M059J (cell line): Measurements from ENCODE around the gene FAHD2B. TPM values are rescaled to one million over a fixed set of nuclear protein-coding genes. Genes with fewer than 3 reads are reported as not detected.
"Not testable (repeated sequence)": the region's sequence is repeated elsewhere in the genome, so short reads cannot be mapped to it uniquely, and the experiment has no call there.

Experiments used
- DNase-seq: peaks from one replicate; pipeline ENCODE4 v3.0.0-alpha.2; 2012; ENCODE audit warnings: low read depth
- total RNA-seq: library from RNA; depleted of rRNA; stranded (reverse); fragments of >200 nt; shearing (Covaris generic); gene quantifications from 2 replicates; pipeline ENCODE4 v1.2.3, GENCODE V29; 2014; rRNA removed

FAHD2B gene
- total RNA-seq = 0.57 and 1.5 TPM in 2 replicates

GRCh38 chr2:97094772-97095611, at the start of gene FAHD2B:
Gene FAHD2B, minus strand, starts transcription at chr2:97094882. Its CDS starts 3,176 bp downstream, at chr2:97091706.
- DNase-seq = peak; percentile 33

GRCh38 chr2:97144016-97144415, 49.3 kb upstream of the FAHD2B start:
- DNase-seq = not testable (repeated sequence)

GRCh38 chr2:97129090-97129489, 34.4 kb upstream of the FAHD2B start:
- DNase-seq = peak; percentile 1

- not testable (repeated sequence) for DNase-seq
Observed at GRCh38 chr2:97113882-97114255, 19.2 kb upstream of the FAHD2B start.

DNA sequence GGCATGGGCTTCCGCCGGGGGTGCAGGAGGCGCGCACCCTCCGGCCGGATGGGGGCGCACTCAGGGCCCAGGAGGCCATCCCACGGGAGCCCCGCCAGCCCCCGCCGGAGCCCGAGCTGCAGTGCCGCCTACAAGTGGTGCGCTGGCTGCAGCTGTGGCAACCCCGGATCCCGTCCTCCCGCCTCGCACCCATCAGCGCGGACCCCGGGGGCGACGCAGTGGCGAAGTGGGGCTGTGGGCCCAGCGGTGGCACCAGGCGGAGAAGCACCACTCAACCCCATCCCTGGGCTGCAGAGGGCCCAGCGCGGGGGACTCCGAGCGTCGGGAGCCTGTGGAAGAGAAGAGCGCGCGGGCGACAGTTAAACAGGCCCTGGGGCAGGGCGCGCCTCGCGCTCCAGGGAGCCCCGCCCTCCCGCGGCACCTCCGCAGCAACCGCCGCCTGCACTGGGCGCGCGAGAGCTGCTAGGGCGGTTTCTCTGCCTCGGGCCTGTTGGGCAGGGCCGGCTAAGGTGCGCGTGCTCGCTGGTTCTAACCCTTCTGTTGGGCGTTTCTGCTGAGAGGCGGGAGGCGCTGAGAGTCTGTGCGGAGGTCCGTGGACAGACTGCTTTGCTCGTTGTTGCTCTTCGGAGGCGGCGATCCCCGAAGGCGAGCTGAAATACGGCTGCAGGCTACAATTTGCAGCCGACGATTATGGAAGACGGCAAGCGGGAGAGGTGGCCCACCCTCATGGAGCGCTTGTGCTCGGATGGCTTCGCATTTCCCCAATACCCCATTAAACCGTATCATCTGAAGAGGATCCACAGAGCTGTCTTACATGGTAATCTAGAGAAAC, 18.6 kb upstream of the FAHD2B start, which contains the start of gene ANKRD36:
ANKRD36 (plus strand) TSS at position 104 of the 832 bp plus-strand sequence; CDS start at position 691, 587 bp downstream.
- DNase-seq = peak; percentile 76

DNA sequence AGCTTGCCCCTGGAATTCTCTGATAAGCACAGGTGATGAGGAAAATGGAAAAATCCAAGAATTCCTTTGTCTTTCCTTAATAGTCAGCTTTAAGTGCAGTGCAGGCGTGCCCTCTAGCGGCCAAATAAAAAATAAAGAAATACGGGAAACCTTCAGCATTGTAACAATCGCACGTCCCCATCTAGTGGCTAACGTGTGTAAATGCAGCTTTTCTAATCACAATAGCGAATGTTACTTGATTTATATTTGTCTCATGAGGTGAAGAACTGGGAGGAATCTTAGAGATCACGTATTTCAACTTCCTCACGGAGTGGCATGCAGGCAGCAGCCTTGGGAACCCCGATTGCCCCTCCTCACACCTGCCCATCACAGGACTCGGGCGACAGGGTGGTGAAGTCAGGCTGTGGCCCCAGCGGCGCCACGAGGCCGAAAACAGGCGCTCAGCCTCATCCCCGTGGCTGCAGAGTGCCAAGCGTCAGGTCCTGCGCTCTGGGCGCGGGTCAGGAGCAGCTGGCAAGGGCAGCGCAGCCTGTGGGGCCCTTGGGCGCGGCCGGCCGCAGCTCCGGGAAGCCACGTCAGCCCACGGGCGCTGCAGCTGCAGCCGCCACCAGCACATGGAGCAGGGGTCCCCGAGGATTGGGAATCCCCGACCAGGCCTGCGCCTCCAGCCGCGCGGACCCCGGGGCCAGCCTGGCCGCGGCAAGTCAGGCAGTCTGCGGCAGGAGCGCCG, 17.8 kb upstream of the FAHD2B start:
- peak; percentile 56 for DNase-seq

- not testable (repeated sequence) for DNase-seq
Observed at GRCh38 chr2:97111246-97111645, 16.6 kb upstream of the FAHD2B start.

DNA sequence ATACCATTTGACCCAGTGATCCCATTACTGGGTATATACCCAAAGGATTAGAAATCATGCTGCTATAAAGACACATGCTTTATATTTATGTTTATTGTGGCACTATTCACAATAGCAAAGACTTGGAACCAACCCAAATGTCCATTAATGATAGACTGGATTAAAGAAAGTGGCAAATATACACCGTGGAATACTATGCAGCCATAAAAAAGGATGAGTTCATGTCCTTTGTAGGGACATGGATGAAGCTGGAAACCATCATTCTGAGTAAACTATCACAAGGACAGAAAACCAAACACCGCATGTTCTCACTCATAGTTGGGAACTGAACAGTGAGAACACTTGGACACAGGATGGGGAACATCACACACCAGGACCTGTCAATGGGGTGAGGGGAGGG, 12.2 kb upstream of the FAHD2B start:
- DNase-seq = not testable (repeated sequence)

GRCh38 chr2:97098786-97099372, 4.2 kb upstream of the FAHD2B start:
- DNase-seq = not testable (repeated sequence)

DNA sequence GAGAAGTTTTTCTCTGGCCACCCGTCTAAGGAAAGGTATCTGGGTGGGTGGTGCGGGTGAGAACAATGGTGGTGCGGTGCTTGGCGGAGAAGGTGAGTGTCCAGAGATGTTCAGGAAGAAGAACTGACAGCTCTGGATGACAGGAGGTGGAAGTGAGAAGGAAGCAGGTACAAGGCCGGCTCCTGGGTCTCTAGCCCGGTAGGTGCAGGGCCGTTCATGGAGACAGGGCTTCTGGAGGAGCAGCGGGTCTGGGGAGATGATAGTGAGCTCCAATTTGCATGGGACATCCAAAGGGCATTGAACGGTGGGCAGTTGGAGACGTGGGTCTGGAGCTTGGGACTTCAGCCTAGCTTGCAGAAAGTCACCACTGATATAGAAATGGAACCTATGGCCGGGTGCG, 979 bp upstream of the FAHD2B start:
- no peak for DNase-seq

DNA sequence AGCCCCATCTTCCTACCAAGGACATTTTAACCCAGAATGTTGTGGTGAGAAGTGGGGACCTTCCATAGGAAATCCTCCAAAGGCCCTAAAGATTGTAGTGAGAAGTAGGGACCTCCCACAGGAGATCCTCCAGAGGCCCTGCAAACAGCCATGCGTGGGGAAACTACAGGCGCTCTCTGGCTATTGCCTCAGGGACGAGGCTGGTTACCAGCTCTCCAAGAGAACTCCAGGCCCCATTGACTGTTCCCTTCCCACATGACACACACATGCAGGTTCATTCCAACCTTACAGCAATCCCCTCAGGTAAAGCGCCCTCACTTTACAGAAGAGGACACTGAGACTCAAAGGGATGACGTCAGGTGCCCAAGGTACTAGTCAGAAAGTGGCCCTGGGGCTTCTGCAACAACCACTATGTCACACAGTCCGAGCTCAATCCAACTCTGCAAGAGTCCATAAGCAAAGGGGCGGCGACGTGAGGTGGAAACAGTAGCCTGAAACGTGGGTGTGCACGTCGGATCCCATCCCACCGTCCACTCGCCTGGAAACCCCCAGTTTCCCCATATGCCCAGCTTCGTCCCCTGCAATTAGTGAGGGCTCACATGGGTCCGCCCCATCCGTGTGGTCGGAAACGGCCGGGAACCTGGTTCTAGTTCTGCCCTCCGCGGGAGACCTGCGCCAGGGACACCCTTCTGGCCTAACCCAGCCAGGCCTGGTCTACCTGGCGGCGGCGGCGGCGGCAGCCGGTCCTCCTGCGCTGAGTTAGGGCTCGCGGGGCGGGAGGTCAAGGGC, 505 bp downstream of the FAHD2B start:
- not testable (repeated sequence) for DNase-seq

- not testable (repeated sequence) for DNase-seq
Observed at GRCh38 chr2:97092946-97093345, 1.7 kb downstream of the FAHD2B start.

DNA sequence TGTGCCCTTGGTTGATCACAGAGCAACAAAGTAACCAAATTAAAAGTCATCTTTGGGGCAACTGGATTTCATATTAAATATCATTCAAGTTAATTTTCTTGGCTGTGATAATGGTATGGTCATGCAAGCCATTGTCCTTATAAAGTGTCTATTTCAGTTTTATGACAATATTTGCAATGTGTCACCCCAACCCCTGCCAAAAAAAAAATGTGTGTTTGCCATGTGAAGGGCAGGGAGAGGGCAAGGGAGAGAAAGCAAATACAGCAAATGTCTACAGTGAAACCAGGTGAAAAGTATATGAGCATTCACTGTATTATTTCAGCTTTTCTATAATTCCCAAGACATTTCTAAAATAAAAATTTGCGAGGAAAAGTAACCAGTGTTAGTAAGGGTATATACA, 6.0 kb downstream of the FAHD2B start:
- not testable (repeated sequence) for DNase-seq

GRCh38 chr2:97085093-97085492, 9.6 kb downstream of the FAHD2B start:
- DNase-seq = not testable (repeated sequence)

GRCh38 chr2:97083516-97083915, 11.2 kb downstream of the FAHD2B start:
- DNase-seq = not testable (repeated sequence)

GRCh38 chr2:97082206-97082605, 12.5 kb downstream of the FAHD2B start:
- DNase-seq = not testable (repeated sequence)

GRCh38 chr2:97080855-97081254, 13.8 kb downstream of the FAHD2B start:
- DNase-seq = not testable (repeated sequence)

DNA sequence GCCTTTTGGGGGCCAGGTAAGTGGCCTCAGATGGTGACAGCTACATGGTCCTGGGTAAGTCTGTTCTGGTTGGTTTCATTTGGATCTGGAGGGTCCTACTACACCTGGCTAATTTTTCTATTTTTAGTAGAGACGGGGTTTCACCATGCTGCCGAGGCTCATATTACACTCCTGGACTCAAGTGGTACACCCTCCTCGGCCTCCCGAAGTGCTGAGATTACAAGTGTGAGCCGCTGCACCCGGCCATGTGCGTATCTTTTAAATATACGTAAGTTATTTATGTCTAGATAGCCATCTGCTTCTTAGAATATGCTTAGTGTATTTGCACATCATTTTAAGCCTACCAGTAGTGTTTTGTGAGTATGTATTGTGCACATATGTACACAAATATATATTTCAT, 17.5 kb downstream of the FAHD2B start:
- not testable (repeated sequence) for DNase-seq

DNA sequence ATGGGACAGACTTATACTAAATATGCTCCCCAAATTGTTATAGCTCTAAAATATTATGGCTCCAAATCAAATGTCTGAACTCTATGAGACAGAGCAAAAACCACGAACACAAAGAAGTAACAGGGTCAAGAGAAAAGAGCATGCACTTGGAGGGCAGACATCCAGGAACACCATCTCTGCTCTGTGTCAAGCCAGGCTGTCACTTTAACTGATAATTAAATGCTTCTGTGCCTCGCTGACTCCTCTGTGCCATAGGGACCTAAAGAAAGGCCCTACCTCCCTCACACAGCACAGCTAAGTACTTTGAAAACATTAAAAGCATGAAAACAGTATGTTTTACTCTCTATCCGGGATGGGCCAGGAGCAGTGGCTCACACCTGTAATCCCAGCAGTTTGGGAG, 23.8 kb downstream of the FAHD2B start:
- DNase-seq = not testable (repeated sequence)

DNA sequence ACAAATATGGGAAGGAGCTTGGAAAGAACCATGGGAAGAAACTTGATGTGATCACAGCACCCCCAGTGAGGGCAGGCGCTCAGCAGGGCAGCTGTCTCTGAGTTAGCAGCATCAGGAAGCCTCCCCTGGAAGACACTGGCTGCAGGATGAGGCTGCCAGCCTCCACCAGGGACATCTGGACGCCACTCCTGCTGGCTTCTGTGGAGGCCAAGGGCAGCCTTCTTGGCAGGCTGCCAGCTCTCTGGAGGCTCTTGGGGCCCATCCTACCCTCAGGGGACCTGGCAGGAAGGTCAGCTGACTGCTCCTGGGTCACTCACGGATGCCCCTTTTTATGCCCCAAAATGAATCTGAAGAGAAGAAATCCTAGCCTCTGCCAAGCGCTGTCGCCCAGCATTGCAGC, 26.0 kb downstream of the FAHD2B start:
- DNase-seq = not testable (repeated sequence)
